ENCODE measurements around the gene PLA2G15.

The PLA2G15 gene

GRCh38 chr16:68281368-68282063 lies 36.3 kb downstream of the PLA2G15 start:
- H2AFZ ChIP-seq (ENCODE audit: low read depth, low read length, severe bottlenecking) = no peak overlapping the region
- no peak overlapping the region for H3K4me3 ChIP-seq (ENCODE audit: insufficient read depth, low read length, poor library complexity, severe bottlenecking)
- no peaks in the 10 kb centered on the region for H4K20me1 ChIP-seq (ENCODE audit: low read depth, low read length)
- H3K27ac ChIP-seq (ENCODE audit: low read depth, low read length) = peak overlapping the region; percentile 98
- no peak for TF ChIP-seq EZH2phosphoT487 (conservative IDR thresholded peaks at IDR 0.05; ENCODE audit: low read length)
- TF ChIP-seq CTCF (IDR thresholded peaks at IDR 0.05; ENCODE audit: insufficient read depth, low read length, poor library complexity, severe bottlenecking) = no peak
- H3K9me3 ChIP-seq (ENCODE audit: insufficient read depth, low read length) = no peaks in the 10 kb centered on the region
- peaks cover 56% of the 10 kb centered on the region for H3K79me2 ChIP-seq (ENCODE audit: insufficient read depth, low read length)
- H3F3A ChIP-seq (ENCODE audit: insufficient read depth) = peaks cover 55% of the 10 kb centered on the region
- no peaks in the 10 kb centered on the region for H3K36me3 ChIP-seq (ENCODE audit: low read length)
- H3K9me2 ChIP-seq (replicated peaks; ENCODE audit: insufficient read depth, low read length) = no peaks in the 10 kb centered on the region
- H3K4me2 ChIP-seq (ENCODE audit: low read depth, low read length, poor library complexity, severe bottlenecking) = peak overlapping the region; percentile 85
- H3K27me3 ChIP-seq (ENCODE audit: low read length) = no peaks in the 10 kb centered on the region
- peak overlapping the region; percentile 6 for H3K9ac ChIP-seq (ENCODE audit: low read length)

GRCh38 chr16:68282064-68282452 lies 36.9 kb downstream of the PLA2G15 start:
- no peaks in the 10 kb centered on the region for H3K9me3 ChIP-seq (ENCODE audit: insufficient read depth, low read length)
- peaks cover 55% of the 10 kb centered on the region for H3K79me2 ChIP-seq (ENCODE audit: insufficient read depth, low read length)
- TF ChIP-seq CTCF (IDR thresholded peaks at IDR 0.05; ENCODE audit: insufficient read depth, low read length, poor library complexity, severe bottlenecking) (no peak), EZH2phosphoT487 (conservative IDR thresholded peaks at IDR 0.05; ENCODE audit: low read length) (no peak)
- H4K20me1 ChIP-seq (ENCODE audit: low read depth, low read length) = no peaks in the 10 kb centered on the region
- H3K36me3 ChIP-seq (ENCODE audit: low read length) = no peaks in the 10 kb centered on the region
- no peaks in the 10 kb centered on the region for H3K9me2 ChIP-seq (replicated peaks; ENCODE audit: insufficient read depth, low read length)
- H3K27ac ChIP-seq (ENCODE audit: low read depth, low read length) = peak overlapping the region; percentile 98
- H3K4me3 ChIP-seq (ENCODE audit: insufficient read depth, low read length, poor library complexity, severe bottlenecking) = no peak overlapping the region
- H3F3A ChIP-seq (ENCODE audit: insufficient read depth) = peaks cover 55% of the 10 kb centered on the region
- peak overlapping the region; percentile 85 for H3K4me2 ChIP-seq (ENCODE audit: low read depth, low read length, poor library complexity, severe bottlenecking)
- no peaks in the 10 kb centered on the region for H3K27me3 ChIP-seq (ENCODE audit: low read length)
- H2AFZ ChIP-seq (ENCODE audit: low read depth, low read length, severe bottlenecking) = no peak overlapping the region
- no peak overlapping the region for H3K9ac ChIP-seq (ENCODE audit: low read length)

- Histone ChIP-seq H3K9ac (ENCODE audit: low read length) (peak overlapping the region; percentile 56), H3K4me3 (ENCODE audit: insufficient read depth, low read length, poor library complexity, severe bottlenecking) (peak overlapping the region; percentile 25), H3K9me2 (replicated peaks; ENCODE audit: insufficient read depth, low read length) (no peaks in the 10 kb centered on the region), H3K27me3 (ENCODE audit: low read length) (no peaks in the 10 kb centered on the region), H3K9me3 (ENCODE audit: insufficient read depth, low read length) (no peaks in the 10 kb centered on the region), H2AFZ (ENCODE audit: low read depth, low read length, severe bottlenecking) (no peak overlapping the region), H3K36me3 (ENCODE audit: low read length) (no peaks in the 10 kb centered on the region), H4K20me1 (ENCODE audit: low read depth, low read length) (no peaks in the 10 kb centered on the region), H3K4me2 (ENCODE audit: low read depth, low read length, poor library complexity, severe bottlenecking) (peak overlapping the region; percentile 85), H3K79me2 (ENCODE audit: insufficient read depth, low read length) (peaks cover 64% of the 10 kb centered on the region), H3F3A (ENCODE audit: insufficient read depth) (peaks cover 55% of the 10 kb centered on the region), H3K27ac (ENCODE audit: low read depth, low read length) (peak overlapping the region; percentile 98)
- TF ChIP-seq CTCF (IDR thresholded peaks at IDR 0.05; ENCODE audit: insufficient read depth, low read length, poor library complexity, severe bottlenecking) (no peak), EZH2phosphoT487 (conservative IDR thresholded peaks at IDR 0.05; ENCODE audit: low read length) (no peak)
Observed at GRCh38 chr16:68283346-68283745, 38.2 kb downstream of the PLA2G15 start.
